K562 (cell line): ENCODE measurements around the gene ZFR2. TPM values are rescaled to one million over a fixed set of nuclear protein-coding genes. Genes with fewer than 3 reads are reported as not detected.

ENCODE experiments used
- BHLHE40 ChIP-seq: IDR thresholded peaks from 2 replicates; pipeline ENCODE4 v1.6.1; 2011; ENCODE audit warnings: low read length, improper control_type of control experiment
- CCAR2 ChIP-seq: fragments of 200-400 bp; formaldehyde crosslinking; IDR thresholded peaks from 2 replicates; pipeline ENCODE4 v1.6.1; 2017; ENCODE audit warnings: mild to moderate bottlenecking, low read depth, low read length
- COPS2 ChIP-seq: fragments of 450-650 bp; conservative IDR thresholded peaks from 2 replicates; pipeline ENCODE4 v1.6.1; 2016; ENCODE audit warnings: mild to moderate bottlenecking, moderate library complexity
- CREM ChIP-seq: IDR thresholded peaks from 2 replicates; pipeline ENCODE4 v1.6.1; 2014; ENCODE audit warnings: antibody characterized with exemption, low read depth
- GTF2F1 ChIP-seq: IDR thresholded peaks from 2 replicates; pipeline ENCODE4 v1.6.1; 2011; ENCODE audit warnings: low read depth, low read length, improper control_type of control experiment
- HDAC2 ChIP-seq: fragments of 450-650 bp; IDR thresholded peaks from 2 replicates; pipeline ENCODE4 v1.6.1; 2016; ENCODE audit warnings: mild to moderate bottlenecking
- NFRKB ChIP-seq: fragments of 450-650 bp; IDR thresholded peaks from 2 replicates; pipeline ENCODE4 v1.6.1; 2016; ENCODE audit warnings: low read depth
- PCBP1 ChIP-seq: fragments of 200-400 bp; formaldehyde crosslinking; IDR thresholded peaks from 2 replicates; pipeline ENCODE4 v1.6.1; 2018; ENCODE audit warnings: mild to moderate bottlenecking, low read depth, low read length; ENCODE audit not compliant: poor library complexity, severe bottlenecking
- PRMT5 ChIP-seq: sonication (generic); formaldehyde crosslinking; IDR thresholded peaks from 2 replicates; pipeline ENCODE4 v1.5.0; 2020; ENCODE audit warnings: missing genetic modification reagents
- RCOR1 ChIP-seq, 2 experiments: IDR thresholded peaks; 2 replicates each; pipeline ENCODE4 v1.6.1; 2012; ENCODE audit warnings: low read depth in 2 of 2, low read length in 2 of 2, borderline replicate concordance in 1 of 2, improper control_type of control experiment in 1 of 2
- SMAD2 ChIP-seq: fragments of 150-350 bp; IDR thresholded peaks from 2 replicates; pipeline ENCODE4 v1.6.1; 2014; ENCODE audit warnings: low read depth, mild to moderate bottlenecking, low read length
- SRSF9 ChIP-seq: fragments of 200-400 bp; formaldehyde crosslinking; IDR thresholded peaks from 2 replicates; pipeline ENCODE4 v1.6.1; 2017; ENCODE audit warnings: low read depth, low read length, borderline replicate concordance
- TAL1 ChIP-seq: fragments of 450-650 bp; IDR thresholded peaks from 2 replicates; pipeline ENCODE4 v1.6.1; 2016; ENCODE audit warnings: mild to moderate bottlenecking
- ZFP30 ChIP-seq: fragments of 250-450 bp; sonication (Bioruptor Pico); IDR thresholded peaks from 2 replicates; pipeline ENCODE4 v1.8.0; 2022; ENCODE audit warnings: moderate library complexity, mild to moderate bottlenecking, inconsistent platforms, borderline replicate concordance
- ZNF184 ChIP-seq: sonication (generic); formaldehyde crosslinking; IDR thresholded peaks from 2 replicates; pipeline ENCODE4 v1.5.0; 2020; ENCODE audit warnings: missing genetic modification reagents
- ZNF224 ChIP-seq: sonication (generic); formaldehyde crosslinking; IDR thresholded peaks from 2 replicates; pipeline ENCODE4 v1.8.0; 2022; ENCODE audit warnings: mild to moderate bottlenecking, missing genetic modification reagents
- ZNF23 ChIP-seq: fragments of 250-450 bp; sonication (Bioruptor Pico); IDR thresholded peaks from 2 replicates; pipeline ENCODE4 v1.4.0; 2020; ENCODE audit warnings: mild to moderate bottlenecking
- polyA plus RNA-seq, 8 experiments: library from polyadenylated mRNA; depleted of rRNA in 4 of 8; stranded (reverse) in 5 of 8; unstranded in 3 of 8; fragments of >200 nt; fragmentation: Nextera tagmentation in 2 of 8; fragmentation: Illumina TruSeq in 1 of 8; extraction: Ambion mirVana in 2 of 8; extraction: Trizol in 1 of 8; gene quantifications; 2 replicates each; pipeline versions ENCODE4 v1.2.1 to v1.2.3, GENCODE V29; 2011 to 2014; ENCODE audit warnings: inconsistent platforms in 1 of 8, missing spikeins in 1 of 8
- total RNA-seq, 7 experiments: library from RNA; depleted of rRNA in 6 of 7; stranded (reverse); fragments of >200 nt in 6 of 7; fragmentation: Illumina TruSeq in 2 of 7; extraction: Trizol in 2 of 7; gene quantifications; 2 replicates each; pipeline versions ENCODE4 v1.2.1 to v1.2.3, GENCODE V29; 2011 to 2021; ENCODE audit warnings: low replicate concordance in 1 of 7
- TF ChIP-seq, protein P1 (sequence below): sonication (generic); formaldehyde crosslinking; IDR thresholded peaks from 2 replicates; pipeline ENCODE4 v1.8.1; 2023; ENCODE audit warnings: mild to moderate bottlenecking, missing genetic modification reagents
- TF ChIP-seq, protein P2 (sequence below): sonication (generic); formaldehyde crosslinking; IDR thresholded peaks from 2 replicates; pipeline ENCODE4 v1.9.0; 2022; ENCODE audit warnings: mild to moderate bottlenecking, missing genetic modification reagents
- TF ChIP-seq, protein P3 (sequence below): fragments of 250-450 bp; sonication (Bioruptor Pico); IDR thresholded peaks from 2 replicates; pipeline ENCODE4 v1.9.0; 2021; ENCODE audit warnings: mild to moderate bottlenecking, inconsistent platforms
- TF ChIP-seq, protein P4 (sequence below), 2 experiments: fragments of 150-350 bp in 1 of 2; IDR thresholded peaks; 2 replicates each; pipeline ENCODE4 v1.6.1; 2012 to 2016; ENCODE audit warnings: low read depth in 2 of 2, low read length in 2 of 2, mild to moderate bottlenecking in 1 of 2, moderate library complexity in 1 of 2

The ZFR2 gene
- total and polyA plus RNA-seq, 9 of the 15 experiments (the other 6 are each of a cell fraction or from before 2014, with no cell fraction given), result 0.03 to 0.59 (median 0.07) TPM; not detected in 6

DNA sequence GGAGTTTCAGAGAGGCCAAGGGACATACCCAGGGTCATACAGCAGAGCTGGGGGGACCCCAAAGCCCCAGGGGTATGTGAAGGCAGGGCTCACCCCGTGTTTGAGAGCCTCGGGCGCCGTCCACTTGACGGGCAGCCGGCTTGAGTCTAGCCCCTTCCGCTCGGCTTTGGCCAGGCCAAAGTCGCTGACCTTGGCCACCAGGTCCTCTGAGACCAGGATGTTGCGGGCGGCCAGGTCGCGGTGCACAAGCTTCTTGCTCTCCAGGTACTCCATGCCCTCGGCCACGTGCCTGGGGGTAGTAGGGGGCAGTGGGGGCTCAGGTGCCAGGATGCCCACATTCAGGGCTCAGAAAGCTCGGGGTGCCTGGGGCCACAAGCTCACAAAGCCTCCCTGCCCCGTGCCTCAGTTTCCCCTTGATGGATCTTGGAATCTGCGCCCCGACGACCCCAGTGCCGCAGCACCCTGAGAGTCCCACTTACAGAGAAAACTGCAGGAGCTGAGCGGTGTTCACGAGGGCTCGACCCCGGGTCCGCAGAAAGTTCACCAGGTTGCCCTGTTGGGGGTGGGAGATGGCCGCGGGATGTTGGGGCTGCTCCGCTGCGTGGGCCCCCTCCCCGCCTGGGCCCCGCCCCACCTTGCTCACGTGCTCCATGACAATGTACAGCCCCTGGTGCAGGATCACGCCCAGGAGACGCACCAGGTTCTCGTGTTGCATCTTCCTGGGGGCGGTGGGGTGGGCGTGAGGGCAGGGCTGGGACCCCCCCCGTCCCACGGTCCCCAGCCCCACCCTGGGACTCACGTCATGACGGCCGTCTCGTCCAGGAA is 89.7 kb downstream of the ZFR2 start (continued):
- TF ChIP-seq, protein P1, sequence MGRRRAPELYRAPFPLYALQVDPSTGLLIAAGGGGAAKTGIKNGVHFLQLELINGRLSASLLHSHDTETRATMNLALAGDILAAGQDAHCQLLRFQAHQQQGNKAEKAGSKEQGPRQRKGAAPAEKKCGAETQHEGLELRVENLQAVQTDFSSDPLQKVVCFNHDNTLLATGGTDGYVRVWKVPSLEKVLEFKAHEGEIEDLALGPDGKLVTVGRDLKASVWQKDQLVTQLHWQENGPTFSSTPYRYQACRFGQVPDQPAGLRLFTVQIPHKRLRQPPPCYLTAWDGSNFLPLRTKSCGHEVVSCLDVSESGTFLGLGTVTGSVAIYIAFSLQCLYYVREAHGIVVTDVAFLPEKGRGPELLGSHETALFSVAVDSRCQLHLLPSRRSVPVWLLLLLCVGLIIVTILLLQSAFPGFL, result no peak
- TF ChIP-seq, protein P2, sequence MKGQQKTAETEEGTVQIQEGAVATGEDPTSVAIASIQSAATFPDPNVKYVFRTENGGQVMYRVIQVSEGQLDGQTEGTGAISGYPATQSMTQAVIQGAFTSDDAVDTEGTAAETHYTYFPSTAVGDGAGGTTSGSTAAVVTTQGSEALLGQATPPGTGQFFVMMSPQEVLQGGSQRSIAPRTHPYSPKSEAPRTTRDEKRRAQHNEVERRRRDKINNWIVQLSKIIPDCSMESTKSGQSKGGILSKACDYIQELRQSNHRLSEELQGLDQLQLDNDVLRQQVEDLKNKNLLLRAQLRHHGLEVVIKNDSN (CRISPR knock-in tag), result peak; percentile 18; the same call in 1 of the 2 replicates
- TF ChIP-seq CREM (no peak), PRMT5 (CRISPR knock-in tag) (no peak), HDAC2 (no peak), CCAR2 (no peak), SRSF9 (no peak), GTF2F1 (no peak), ZNF184 (CRISPR knock-in tag) (no peak), ZNF23 (no peak), RCOR1 (IDR thresholded peaks at IDR 0.05; ENCODE audit: borderline replicate concordance in 1 of 2, low read depth in 2 of 2, low read length in 2 of 2) (no peak), PCBP1 (peak; percentile 32), ZFP30 (CRISPR knock-in tag) (no peak), TAL1 (no peak), BHLHE40 (peak; percentile 54; the same call in 1 of the 2 replicates), COPS2 (no peak), ZNF224 (CRISPR knock-in tag) (no peak), NFRKB (no peak), SMAD2 (no peak)
- TF ChIP-seq, protein P3, sequence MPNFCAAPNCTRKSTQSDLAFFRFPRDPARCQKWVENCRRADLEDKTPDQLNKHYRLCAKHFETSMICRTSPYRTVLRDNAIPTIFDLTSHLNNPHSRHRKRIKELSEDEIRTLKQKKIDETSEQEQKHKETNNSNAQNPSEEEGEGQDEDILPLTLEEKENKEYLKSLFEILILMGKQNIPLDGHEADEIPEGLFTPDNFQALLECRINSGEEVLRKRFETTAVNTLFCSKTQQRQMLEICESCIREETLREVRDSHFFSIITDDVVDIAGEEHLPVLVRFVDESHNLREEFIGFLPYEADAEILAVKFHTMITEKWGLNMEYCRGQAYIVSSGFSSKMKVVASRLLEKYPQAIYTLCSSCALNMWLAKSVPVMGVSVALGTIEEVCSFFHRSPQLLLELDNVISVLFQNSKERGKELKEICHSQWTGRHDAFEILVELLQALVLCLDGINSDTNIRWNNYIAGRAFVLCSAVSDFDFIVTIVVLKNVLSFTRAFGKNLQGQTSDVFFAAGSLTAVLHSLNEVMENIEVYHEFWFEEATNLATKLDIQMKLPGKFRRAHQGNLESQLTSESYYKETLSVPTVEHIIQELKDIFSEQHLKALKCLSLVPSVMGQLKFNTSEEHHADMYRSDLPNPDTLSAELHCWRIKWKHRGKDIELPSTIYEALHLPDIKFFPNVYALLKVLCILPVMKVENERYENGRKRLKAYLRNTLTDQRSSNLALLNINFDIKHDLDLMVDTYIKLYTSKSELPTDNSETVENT (CRISPR knock-in tag), result no peak
- TF ChIP-seq, protein P4, sequence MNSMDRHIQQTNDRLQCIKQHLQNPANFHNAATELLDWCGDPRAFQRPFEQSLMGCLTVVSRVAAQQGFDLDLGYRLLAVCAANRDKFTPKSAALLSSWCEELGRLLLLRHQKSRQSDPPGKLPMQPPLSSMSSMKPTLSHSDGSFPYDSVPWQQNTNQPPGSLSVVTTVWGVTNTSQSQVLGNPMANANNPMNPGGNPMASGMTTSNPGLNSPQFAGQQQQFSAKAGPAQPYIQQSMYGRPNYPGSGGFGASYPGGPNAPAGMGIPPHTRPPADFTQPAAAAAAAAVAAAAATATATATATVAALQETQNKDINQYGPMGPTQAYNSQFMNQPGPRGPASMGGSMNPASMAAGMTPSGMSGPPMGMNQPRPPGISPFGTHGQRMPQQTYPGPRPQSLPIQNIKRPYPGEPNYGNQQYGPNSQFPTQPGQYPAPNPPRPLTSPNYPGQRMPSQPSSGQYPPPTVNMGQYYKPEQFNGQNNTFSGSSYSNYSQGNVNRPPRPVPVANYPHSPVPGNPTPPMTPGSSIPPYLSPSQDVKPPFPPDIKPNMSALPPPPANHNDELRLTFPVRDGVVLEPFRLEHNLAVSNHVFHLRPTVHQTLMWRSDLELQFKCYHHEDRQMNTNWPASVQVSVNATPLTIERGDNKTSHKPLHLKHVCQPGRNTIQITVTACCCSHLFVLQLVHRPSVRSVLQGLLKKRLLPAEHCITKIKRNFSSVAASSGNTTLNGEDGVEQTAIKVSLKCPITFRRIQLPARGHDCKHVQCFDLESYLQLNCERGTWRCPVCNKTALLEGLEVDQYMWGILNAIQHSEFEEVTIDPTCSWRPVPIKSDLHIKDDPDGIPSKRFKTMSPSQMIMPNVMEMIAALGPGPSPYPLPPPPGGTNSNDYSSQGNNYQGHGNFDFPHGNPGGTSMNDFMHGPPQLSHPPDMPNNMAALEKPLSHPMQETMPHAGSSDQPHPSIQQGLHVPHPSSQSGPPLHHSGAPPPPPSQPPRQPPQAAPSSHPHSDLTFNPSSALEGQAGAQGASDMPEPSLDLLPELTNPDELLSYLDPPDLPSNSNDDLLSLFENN (IDR thresholded peaks at IDR 0.05; ENCODE audit: low read depth in 2 of 2, low read length in 2 of 2), result no peak
